Activated T-helper 9 cell treated with anti-CD3 and anti-CD28 coated beads, Interleukin-2, amount 50 U/mL, for 16 hours (primary cell): ENCODE results near the gene STRIP1.
"Not testable (repeated sequence)": the region's sequence is repeated elsewhere in the genome, so short reads cannot be mapped to it uniquely, and the experiment has no call there.

ENCODE experiments used
- DNase-seq: peaks from one replicate; pipeline ENCODE4 v3.0.0-alpha.2; 2020; ENCODE audit warnings: low read depth

The STRIP1 gene

GRCh38 chr1:110070671-110071242 lies 36.3 kb downstream of the STRIP1 start, which contains the start of gene ALX3:
Gene ALX3 (minus strand): TSS chr1:110070672. CDS start chr1:110070612, 60 bp downstream.
- DNase-seq = no peak

GRCh38 chr1:110074166-110074565 lies 39.7 kb downstream of the STRIP1 start:
- no peak for DNase-seq

- DNase-seq = no peak
Observed at GRCh38 chr1:110076789-110077500, 42.5 kb downstream of the STRIP1 start.

- DNase-seq = not testable (repeated sequence)
Observed at GRCh38 chr1:110079995-110080394, 45.6 kb downstream of the STRIP1 start.

GRCh38 chr1:110081061-110081460 lies 46.6 kb downstream of the STRIP1 start:
- DNase-seq = no peak

GRCh38 chr1:110082477-110082876 lies 48.1 kb downstream of the STRIP1 start:
- DNase-seq = no peak

- DNase-seq = no peak
Observed at GRCh38 chr1:110083061-110083865, 48.8 kb downstream of the STRIP1 start.

- DNase-seq = no peak
Observed at GRCh38 chr1:110083866-110084226, 49.4 kb downstream of the STRIP1 start.

GRCh38 chr1:110084227-110085078 lies 50.0 kb downstream of the STRIP1 start:
- no peak for DNase-seq

- no peak for DNase-seq
Observed at GRCh38 chr1:110085671-110086070, 51.2 kb downstream of the STRIP1 start.

GRCh38 chr1:110086961-110087360 lies 52.5 kb downstream of the STRIP1 start:
- no peak for DNase-seq

GRCh38 chr1:110087812-110088738 lies 53.7 kb downstream of the STRIP1 start:
- no peak for DNase-seq

- DNase-seq = no peak
Observed at GRCh38 chr1:110088739-110089316, 54.4 kb downstream of the STRIP1 start.

GRCh38 chr1:110089561-110090275 lies 55.3 kb downstream of the STRIP1 start:
- no peak for DNase-seq

GRCh38 chr1:110091381-110091780 lies 57.0 kb downstream of the STRIP1 start:
- DNase-seq = no peak

- no peak for DNase-seq
Observed at GRCh38 chr1:110091791-110092190, 57.4 kb downstream of the STRIP1 start.

- no peak for DNase-seq
Observed at GRCh38 chr1:110092991-110093390, 58.6 kb downstream of the STRIP1 start.

GRCh38 chr1:110094931-110095654 lies 60.7 kb downstream of the STRIP1 start:
- DNase-seq = no peak

GRCh38 chr1:110097507-110098221 lies 63.2 kb downstream of the STRIP1 start:
- DNase-seq = no peak
